ENCODE measurements around the gene C19orf67.

Gene C19orf67

GRCh38 chr19:14056069-14056666 lies 29.4 kb downstream of the C19orf67 start:
- DNase-seq (ENCODE audit: low read depth): no peak
- no peak for TF ChIP-seq CTCF (IDR thresholded peaks at IDR 0.05; ENCODE audit: insufficient read depth, low read depth, low read length, missing control alignments)
- H3K4me3 ChIP-seq (ENCODE audit: low read length): no peak overlapping the region

GRCh38 chr19:14055396-14055795 lies 30.2 kb downstream of the C19orf67 start:
- no peak for TF ChIP-seq CTCF (IDR thresholded peaks at IDR 0.05; ENCODE audit: insufficient read depth, low read depth, low read length, missing control alignments)
- no peak for DNase-seq (ENCODE audit: low read depth)
- H3K4me3 ChIP-seq (ENCODE audit: low read length): no peak overlapping the region

DNA sequence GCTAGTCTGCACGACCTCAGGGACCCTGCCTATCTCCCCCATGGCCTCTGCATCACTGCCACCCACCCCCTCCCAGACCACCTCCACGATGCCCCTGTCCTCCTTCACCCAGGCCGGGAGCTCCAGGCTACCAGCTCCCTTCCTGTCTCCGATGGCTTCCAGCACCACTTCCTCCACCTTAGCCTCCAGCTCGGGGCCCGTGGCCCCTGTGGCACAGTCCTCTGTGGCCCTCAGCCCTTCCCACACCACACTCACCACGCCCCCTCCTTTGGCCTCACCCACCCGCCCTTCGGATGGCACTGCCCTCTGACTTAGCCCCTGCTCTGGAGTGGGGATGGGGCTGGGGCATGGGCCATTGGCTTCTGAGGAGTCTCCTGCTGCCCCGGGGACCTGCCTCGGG lies 30.9 kb downstream of the C19orf67 start:
- H3K4me3 ChIP-seq (ENCODE audit: low read length): no peak overlapping the region
- no peak for DNase-seq (ENCODE audit: low read depth)
- no peak for TF ChIP-seq CTCF (IDR thresholded peaks at IDR 0.05; ENCODE audit: insufficient read depth, low read depth, low read length, missing control alignments)

GRCh38 chr19:14054099-14054498 lies 31.5 kb downstream of the C19orf67 start:
- no peak for TF ChIP-seq CTCF (IDR thresholded peaks at IDR 0.05; ENCODE audit: insufficient read depth, low read depth, low read length, missing control alignments)
- no peak overlapping the region for H3K4me3 ChIP-seq (ENCODE audit: low read length)
- no peak for DNase-seq (ENCODE audit: low read depth)

DNA sequence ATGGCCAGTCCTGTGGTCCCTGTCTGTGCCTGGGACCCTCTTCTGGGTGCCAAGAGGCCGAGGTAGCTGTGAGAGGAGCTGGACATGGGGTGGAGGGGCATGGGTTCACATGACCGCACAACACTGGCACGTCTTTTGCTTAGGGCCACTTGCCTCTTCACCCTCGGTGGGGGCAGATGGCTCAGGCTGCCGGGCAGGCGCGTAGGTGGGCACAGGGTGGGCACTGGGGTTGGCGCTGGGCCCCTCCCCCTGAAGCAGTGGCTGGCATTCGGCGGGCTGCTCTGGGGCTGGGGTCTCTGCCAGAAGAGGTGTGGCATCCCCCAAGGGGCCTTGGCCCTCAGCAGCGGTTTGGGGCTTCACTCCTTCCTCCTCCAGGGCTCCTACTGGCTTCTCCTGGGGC lies 32.1 kb downstream of the C19orf67 start:
- no peak overlapping the region for H3K4me3 ChIP-seq (ENCODE audit: low read length)
- TF ChIP-seq CTCF (IDR thresholded peaks at IDR 0.05; ENCODE audit: insufficient read depth, low read depth, low read length, missing control alignments): no peak
- DNase-seq (ENCODE audit: low read depth): no peak

- H3K4me3 ChIP-seq (ENCODE audit: low read length): no peak overlapping the region
- TF ChIP-seq CTCF (IDR thresholded peaks at IDR 0.05; ENCODE audit: insufficient read depth, low read depth, low read length, missing control alignments): no peak
- DNase-seq (ENCODE audit: low read depth): no peak
Measured at GRCh38 chr19:14053032-14053431, 32.6 kb downstream of the C19orf67 start.

GRCh38 chr19:14052470-14052869 lies 33.1 kb downstream of the C19orf67 start:
- no peak for DNase-seq (ENCODE audit: low read depth)
- no peak for TF ChIP-seq CTCF (IDR thresholded peaks at IDR 0.05; ENCODE audit: insufficient read depth, low read depth, low read length, missing control alignments)
- H3K4me3 ChIP-seq (ENCODE audit: low read length): no peak overlapping the region
